GM12878 (cell line): ENCODE measurements around the gene NDUFV3. TPM values are rescaled to one million over a fixed set of nuclear protein-coding genes. Genes with fewer than 3 reads are reported as not detected.

Experiments used
- ATAC-seq: fragments of 200-7000 bp; cut with Tn5 transposase; 3 replicates; pipeline ENCODE4 v1.9.1; 2020; ENCODE audit warnings: mild to moderate bottlenecking, moderate library complexity
- BruUV-seq: library from RNA; stranded (reverse); fragments of 400-500 nt; replicated peaks from 2 replicates; lab custom pipeline; 2021; lab: Mats Ljungman, UMichigan
- CTCF ChIA-PET: fragments of 300-600 bp; sonication (Branson Sonifier 250); formaldehyde crosslinking; extraction: SDS; loops from one replicate; lab custom pipeline; 2021; ENCODE audit warnings: inconsistent platforms; lab: Yijun Ruan, JAX
- POLR2A ChIA-PET: fragments of 350-600 bp; formaldehyde crosslinking; extraction: SDS; loops from one replicate; lab custom pipeline; 2021; ENCODE audit warnings: inconsistent platforms; lab: Charles Lee
- RAD21 ChIA-PET: fragments of 300-600 bp; sonication (Branson Sonifier 250); formaldehyde crosslinking; loops from one replicate; lab custom pipeline; 2023; ENCODE audit warnings: antibody characterized with exemption; ENCODE audit not compliant: unreplicated experiment; lab: Charles Lee
- SMC1A ChIA-PET: fragments of 300-600 bp; sonication (Branson Sonifier 250); formaldehyde crosslinking; loops from one replicate; lab custom pipeline; 2023; ENCODE audit not compliant: unreplicated experiment, uncharacterized antibody; lab: Charles Lee
- DNase-seq: peaks from one replicate; pipeline ENCODE4 v3.0.0-alpha.2; 2011; ENCODE audit warnings: low read depth, low spot score
- FAIRE-seq: peaks from 3 replicates; lab custom pipeline; 2011; peaks lifted over from hg19 to GRCh38; lab: Jason Lieb, UNC
- H2AFZ ChIP-seq: 2 replicates; pipeline ENCODE4 v1.6.0; 2011; ENCODE audit warnings: low read depth, low read length, control low read depth; ENCODE audit not compliant: control insufficient read depth
- H3K27ac ChIP-seq: 2 replicates; pipeline ENCODE4 v1.5.1; 2011; ENCODE audit warnings: control low read depth; ENCODE audit not compliant: control insufficient read depth, insufficient read depth
- H3K27me3 ChIP-seq, 2 experiments: replicated peaks in 1 of 2; 2 replicates each; pipeline versions ENCODE4 v1.6.0 to v1.6.1; 2011; ENCODE audit warnings: low read length in 1 of 2; ENCODE audit not compliant: control insufficient read depth in 2 of 2, insufficient read depth in 2 of 2
- H3K36me3 ChIP-seq, 2 experiments: 2 replicates each; pipeline ENCODE4 v1.5.1; 2011; ENCODE audit warnings: low read length in 1 of 2; ENCODE audit not compliant: control insufficient read depth in 2 of 2, insufficient read depth in 2 of 2
- H3K4me1 ChIP-seq: 2 replicates; pipeline ENCODE4 v1.6.1; 2011; ENCODE audit warnings: mild to moderate bottlenecking, low read length, moderate library complexity, mixed read lengths; ENCODE audit not compliant: control insufficient read depth, insufficient read depth
- H3K4me2 ChIP-seq: 2 replicates; pipeline ENCODE4 v1.6.0; 2011; ENCODE audit warnings: control low read depth; ENCODE audit not compliant: control insufficient read depth, insufficient read depth
- H3K4me3 ChIP-seq: fragments of 200-600 bp; sonication (generic); 2 replicates; pipeline ENCODE4 v1.5.1; 2016
- H3K79me2 ChIP-seq: 2 replicates; pipeline ENCODE4 v1.6.0; 2011; ENCODE audit warnings: low read length; ENCODE audit not compliant: control insufficient read depth, insufficient read depth
- H3K9ac ChIP-seq: 2 replicates; pipeline ENCODE4 v1.8.0; 2011; ENCODE audit warnings: low read length, control low read depth, mixed read lengths; ENCODE audit not compliant: control insufficient read depth, insufficient read depth
- H3K9me3 ChIP-seq: replicated peaks from 3 replicates; pipeline ENCODE4 v1.5.1; 2011; ENCODE audit warnings: mild to moderate bottlenecking, low read length; ENCODE audit not compliant: control insufficient read depth, insufficient read depth
- H4K20me1 ChIP-seq: 2 replicates; pipeline ENCODE4 v1.6.0; 2011; ENCODE audit not compliant: control insufficient read depth, insufficient read depth
- CBX3 ChIP-seq: fragments of 200-600 bp; sonication (generic); IDR thresholded peaks from 2 replicates; pipeline ENCODE4 v1.6.1; 2016; ENCODE audit warnings: low read depth, borderline replicate concordance
- EED ChIP-seq: sonication (generic); IDR thresholded peaks from 2 replicates; pipeline ENCODE4 v1.6.1; 2016; ENCODE audit warnings: antibody characterized with exemption, low read depth
- ELK1 ChIP-seq: IDR thresholded peaks from 2 replicates; pipeline ENCODE4 v1.6.1; 2012; ENCODE audit warnings: low read depth, low read length, improper control_type of control experiment
- ESRRA ChIP-seq: IDR thresholded peaks from 2 replicates; pipeline ENCODE4 v1.6.1; 2012; ENCODE audit warnings: mild to moderate bottlenecking, low read length, improper control_type of control experiment
- ETV6 ChIP-seq, 2 experiments: fragments of 450-650 bp in 1 of 2; IDR thresholded peaks in 1 of 2; conservative IDR thresholded peaks in 1 of 2; 2 replicates each; pipeline ENCODE4 v1.6.1; 2014; ENCODE audit warnings: antibody characterized with exemption in 1 of 2, borderline replicate concordance in 1 of 2, low read depth in 1 of 2, mild to moderate bottlenecking in 1 of 2, moderate library complexity in 1 of 2
- IRF3 ChIP-seq: fragments of 450-650 bp; IDR thresholded peaks from 2 replicates; pipeline ENCODE4 v1.6.1; 2014; ENCODE audit warnings: mild to moderate bottlenecking
- JUNB ChIP-seq: IDR thresholded peaks from 2 replicates; pipeline ENCODE4 v1.6.1; 2016; ENCODE audit warnings: antibody characterized with exemption, mild to moderate bottlenecking
- KDM1A ChIP-seq: fragments of 200-600 bp; sonication (generic); IDR thresholded peaks from 2 replicates; pipeline ENCODE4 v1.6.1; 2016; ENCODE audit warnings: borderline replicate concordance
- MXI1 ChIP-seq: fragments of 150-350 bp; IDR thresholded peaks from 2 replicates; pipeline ENCODE4 v1.6.1; 2011; ENCODE audit warnings: low read depth, mild to moderate bottlenecking, inconsistent platforms, low read length, improper control_type of control experiment
- MYC ChIP-seq: IDR thresholded peaks from 2 replicates; pipeline ENCODE4 v1.6.1; 2011; ENCODE audit warnings: mild to moderate bottlenecking, low read length, moderate library complexity, inconsistent platforms; ENCODE audit not compliant: insufficient read depth, insufficient replicate concordance, insufficient read length, severe bottlenecking
- NBN ChIP-seq: fragments of 450-650 bp; IDR thresholded peaks from 2 replicates; pipeline ENCODE4 v1.6.1; 2016
- NRF1 ChIP-seq: conservative IDR thresholded peaks from 2 replicates; pipeline ENCODE4 v1.6.1; 2011; ENCODE audit warnings: mild to moderate bottlenecking, low read depth, low read length, improper control_type of control experiment
- PKNOX1 ChIP-seq: fragments of 450-650 bp; IDR thresholded peaks from 2 replicates; pipeline ENCODE4 v1.6.1; 2016; ENCODE audit warnings: mild to moderate bottlenecking
- POLR2A ChIP-seq: IDR thresholded peaks from 2 replicates; pipeline ENCODE4 v1.6.1; 2011; ENCODE audit warnings: low read depth, mild to moderate bottlenecking, low read length
- RELA ChIP-seq: fragments of 450-650 bp; IDR thresholded peaks from 2 replicates; pipeline ENCODE4 v1.8.0; 2014; ENCODE audit warnings: borderline replicate concordance; ENCODE audit not compliant: partially characterized antibody
- SREBF2 ChIP-seq: IDR thresholded peaks from 2 replicates; pipeline ENCODE4 v1.6.1; 2012; ENCODE audit warnings: mild to moderate bottlenecking, low read length
- STAT3 ChIP-seq: IDR thresholded peaks from 2 replicates; pipeline ENCODE4 v1.6.1; 2011; ENCODE audit warnings: low read depth, low read length, improper control_type of control experiment
- TAF1 ChIP-seq: IDR thresholded peaks from 2 replicates; pipeline ENCODE4 v1.6.1; 2011; ENCODE audit warnings: mild to moderate bottlenecking, low read depth, low read length, borderline replicate concordance
- USF1 ChIP-seq: IDR thresholded peaks from 2 replicates; pipeline ENCODE4 v1.6.1; 2011; ENCODE audit warnings: borderline replicate concordance, low read depth, mild to moderate bottlenecking, moderate library complexity, mixed read lengths, low read length; ENCODE audit not compliant: insufficient read depth; ENCODE audit errors: extremely low read length
- ZNF217 ChIP-seq: fragments of 450-650 bp; IDR thresholded peaks from 2 replicates; pipeline ENCODE4 v1.6.1; 2017; ENCODE audit warnings: antibody characterized with exemption, mild to moderate bottlenecking
- ZNF274 ChIP-seq: IDR thresholded peaks from one replicate; pipeline ENCODE4 v1.8.0; 2011; ENCODE audit not compliant: insufficient read length, insufficient read depth
- WGBS: methylation state at CpG from one replicate; pipeline ENCODE4 v1.1.6; 2016; ENCODE audit warnings: low lambda C conversion rate; ENCODE audit not compliant: insufficient replicate concordance, insufficient coverage; ENCODE audit errors: missing lambda C conversion rate; 5-methylcytosine and 5-hydroxymethylcytosine counted together
- in situ Hi-C: fragments of 300-500 bp; cut with MboI; formaldehyde crosslinking; loops from 9 replicates; pipeline ENCODE4 v1.14.3; 2018; ENCODE audit warnings: mixed read lengths
- intact Hi-C: fragments of 100-400 bp; cut with micrococcal nuclease; formaldehyde crosslinking; loops from one replicate; pipeline ENCODE4 v1.14.2; 2022; ENCODE audit not compliant: unreplicated experiment
- polyA plus RNA-seq, 11 experiments: library from polyadenylated mRNA; depleted of rRNA in 4 of 11; unstranded in 6 of 11; stranded (reverse) in 5 of 11; fragments of >200 nt; fragmentation: Nextera tagmentation in 4 of 11; fragmentation: Illumina TruSeq in 1 of 11; extraction: Ambion mirVana in 4 of 11; extraction: Trizol in 1 of 11; gene quantifications; 1 replicate in 1 of 11; 2 replicates in 10 of 11; pipeline versions ENCODE4 v1.2.1 to v1.2.3, GENCODE V29; 2011 to 2016; ENCODE audit warnings: inconsistent platforms in 2 of 11, missing spikeins in 2 of 11, low read depth in 1 of 11
- total RNA-seq, 4 experiments: library from RNA; depleted of rRNA in 3 of 4; stranded (reverse); fragments of >200 nt in 3 of 4; fragmentation: Illumina TruSeq in 1 of 4; extraction: Trizol in 1 of 4; gene quantifications; 2 replicates each; pipeline versions ENCODE4 v1.2.1 to v1.2.3, GENCODE V29; 2013 to 2021

NDUFV3 gene
- total and polyA plus RNA-seq, 10 of the 15 experiments (the other 5 are each of a cell fraction or from before 2014, with no cell fraction given) = 7.0 to 44.7 (median 29.9) TPM

- TF ChIP-seq PKNOX1 = no peak
- no peak for TF ChIP-seq USF1
- no peak for TF ChIP-seq KDM1A
- no peak for TF ChIP-seq TAF1
- no peak for TF ChIP-seq ESRRA
- TF ChIP-seq, all 136 proteins: peak for 0
Measured at GRCh38 chr21:42845296-42845965, 47.7 kb upstream of the NDUFV3 start (continued).

- FAIRE-seq (no peak), ATAC-seq (no peak), DNase-seq (no peak)
- ChIA-PET CTCF (no interaction called here), RAD21 (no interaction called here), POLR2A (no interaction called here), SMC1A (no interaction called here)
- intact Hi-C loops = no loop called here
- no peak overlapping the region for H3K9ac ChIP-seq
- no peaks in the 10 kb centered on the region for H3K27me3 ChIP-seq
- H3K36me3 ChIP-seq = peaks cover 15 to 41% of the 10 kb centered on the region in 2 experiments; a peak in 3 of 4 replicates
- no peak overlapping the region for H3K27ac ChIP-seq
- in situ Hi-C loops = no loop called here
- H3K4me3 ChIP-seq = no peak overlapping the region
- H3K4me1 ChIP-seq = no peaks in the 10 kb centered on the region
- WGBS = 94% methylated on average over 10 of the region's 10 CpGs
- no peaks in the 10 kb centered on the region for H3K9me3 ChIP-seq
- no peaks in the 10 kb centered on the region for H4K20me1 ChIP-seq
- H2AFZ ChIP-seq = no peak overlapping the region
- BruUV-seq = no TSS peak
- H3K4me2 ChIP-seq = no peak overlapping the region
- H3K79me2 ChIP-seq = no peaks in the 10 kb centered on the region
- TF ChIP-seq MYC (no peak), STAT3 (no peak), MXI1 (no peak), EED (no peak), NBN (no peak), SREBF2 (no peak), POLR2A (no peak), RELA (no peak), IRF3 (no peak), ELK1 (no peak), ETV6 (conservative IDR thresholded peaks at IDR 0.05 in 1 of 2, IDR thresholded peaks at IDR 0.05 in 1 of 2; ENCODE audit: borderline replicate concordance in 1 of 2, low read depth in 1 of 2) (no peak), NRF1 (no peak), ZNF274 (no peak), KDM1A (no peak), CBX3 (no peak), JUNB (no peak), ZNF217 (no peak)
Measured at GRCh38 chr21:42846221-42846620, 46.9 kb upstream of the NDUFV3 start.
